DOHH2 (cell line): ENCODE data around the gene WTAP.

Source experiments
- CTCF ChIP-seq: fragments of 200-600 bp; sonication (generic); IDR thresholded peaks from one replicate; pipeline ENCODE4 v1.5.1; 2014; ENCODE audit warnings: antibody characterized with exemption, mild to moderate bottlenecking, low read depth, low read length; ENCODE audit not compliant: poor library complexity, severe bottlenecking
- EZH2phosphoT487 ChIP-seq: fragments of 200-600 bp; sonication (generic); IDR thresholded peaks from 2 replicates; pipeline ENCODE4 v1.6.1; 2017; ENCODE audit warnings: borderline replicate concordance, mild to moderate bottlenecking, antibody characterized with exemption, low read length, moderate library complexity, mixed read lengths

DNA sequence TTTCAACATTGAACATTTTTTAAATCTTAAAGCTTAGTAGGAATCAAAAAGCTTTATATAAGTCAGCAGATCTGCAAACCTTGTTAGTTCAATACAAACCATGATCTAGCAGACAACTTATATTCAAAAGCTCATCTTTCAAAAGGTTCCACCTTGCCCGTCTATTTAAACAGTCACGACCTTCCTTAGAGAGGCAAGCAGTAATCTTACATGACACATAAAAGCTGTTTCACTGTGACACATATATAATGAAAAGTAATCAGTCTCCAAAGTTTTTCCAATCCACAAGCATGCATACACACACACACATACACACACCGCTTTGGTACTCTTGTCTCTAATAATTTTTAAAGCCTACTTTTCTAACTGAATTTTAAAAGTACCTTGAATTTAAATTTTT lies 47.2 kb upstream of the WTAP start:
- TF ChIP-seq CTCF (no peak), EZH2phosphoT487 (no peak)
